ENCODE data around the gene ITPRIP.

Gene ITPRIP

GRCh38 chr10:104340641-104341040 is 2.4 kb upstream of the ITPRIP start:
- no peak for DNase-seq (ENCODE audit: low read depth in 2 of 2)

GRCh38 chr10:104340111-104340526 is 1.9 kb upstream of the ITPRIP start:
- DNase-seq (ENCODE audit: low read depth in 2 of 2): no peak

- DNase-seq (ENCODE audit: low read depth in 2 of 2): no peak
Measured at GRCh38 chr10:104339469-104340110, 1.3 kb upstream of the ITPRIP start.

GRCh38 chr10:104337521-104337984 is 712 bp downstream of the ITPRIP start:
- no peak for DNase-seq (ENCODE audit: low read depth in 2 of 2)

GRCh38 chr10:104336821-104337467 is 1.3 kb downstream of the ITPRIP start:
- no peak for DNase-seq (ENCODE audit: low read depth in 2 of 2)

GRCh38 chr10:104334965-104335650 is 3.2 kb downstream of the ITPRIP start:
- no peak for DNase-seq (ENCODE audit: low read depth in 2 of 2)

- DNase-seq (ENCODE audit: low read depth in 2 of 2): no peak
Measured at GRCh38 chr10:104334561-104334960, 3.7 kb downstream of the ITPRIP start.

GRCh38 chr10:104333728-104334373 is 4.4 kb downstream of the ITPRIP start:
- DNase-seq (ENCODE audit: low read depth in 2 of 2): no peak

- peak; percentile 29 to 38 for DNase-seq (ENCODE audit: low read depth in 2 of 2)
Measured at GRCh38 chr10:104333032-104333727, 5.1 kb downstream of the ITPRIP start.

- DNase-seq (ENCODE audit: low read depth in 2 of 2): no peak
Measured at GRCh38 chr10:104332243-104333031, 5.8 kb downstream of the ITPRIP start.

- no peak for DNase-seq (ENCODE audit: low read depth in 2 of 2)
Measured at GRCh38 chr10:104331208-104331838, 6.9 kb downstream of the ITPRIP start.

- no peak for DNase-seq (ENCODE audit: low read depth in 2 of 2)
Measured at GRCh38 chr10:104330168-104331110, 7.8 kb downstream of the ITPRIP start.

- DNase-seq (ENCODE audit: low read depth in 2 of 2): no peak
Measured at GRCh38 chr10:104329735-104330134, 8.5 kb downstream of the ITPRIP start.

GRCh38 chr10:104328896-104329710 is 9.2 kb downstream of the ITPRIP start:
- peak; percentile 46 to 61 for DNase-seq (ENCODE audit: low read depth in 2 of 2)

GRCh38 chr10:104328646-104328895 is 9.7 kb downstream of the ITPRIP start:
- DNase-seq (ENCODE audit: low read depth in 2 of 2): no peak

GRCh38 chr10:104327745-104328645 is 10.3 kb downstream of the ITPRIP start:
- DNase-seq (ENCODE audit: low read depth in 2 of 2): no peak

GRCh38 chr10:104326991-104327610 is 11.2 kb downstream of the ITPRIP start:
- no peak for DNase-seq (ENCODE audit: low read depth in 2 of 2)
